K562 (cell line): ENCODE data around the gene PRDM8. TPM values are rescaled to one million over a fixed set of nuclear protein-coding genes. Genes with fewer than 3 reads are reported as not detected.

Experiments used
- ATAC-seq: fragments of 200-7000 bp; cut with Tn5 transposase; 3 replicates; pipeline ENCODE4 v1.9.1; 2020; ENCODE audit warnings: moderate library complexity
- BruUV-seq: library from RNA; stranded (reverse); fragments of 400-500 nt; replicated peaks from 2 replicates; lab custom pipeline; 2021; lab: Mats Ljungman, UMichigan
- CTCF ChIA-PET: fragments of 300-600 bp; formaldehyde crosslinking; extraction: SDS; loops from one replicate; lab custom pipeline; 2021; ENCODE audit warnings: low intra/inter-chr PET ratio; lab: Yijun Ruan, JAX
- POLR2A ChIA-PET: fragments of 300-600, 350-650 bp; sonication (Branson Sonifier 250); formaldehyde crosslinking; extraction: SDS; loops from one replicate; lab custom pipeline; 2021; ENCODE audit warnings: antibody characterized with exemption, inconsistent platforms; lab: Yijun Ruan, JAX
- DNase-seq, 4 experiments: peaks; one replicate each; pipeline versions ENCODE4 v3.0.0 to v3.0.0-alpha.2; 2011 to 2018; ENCODE audit warnings: low spot score in 3 of 4, mixed read lengths in 3 of 4; ENCODE audit errors: extremely low read depth in 1 of 4
- FAIRE-seq: peaks from 2 replicates; lab custom pipeline; 2011; peaks lifted over from hg19 to GRCh38; lab: Jason Lieb, UNC
- H2AFZ ChIP-seq: 2 replicates; pipeline ENCODE4 v1.6.0; 2011; ENCODE audit warnings: low read depth, low read length, control low read depth, inconsistent platforms
- H3K27ac ChIP-seq: fragments of 200-600 bp; 3 replicates; pipeline ENCODE4 v1.8.0; 2011; ENCODE audit warnings: low read depth, mild to moderate bottlenecking, control low read depth, inconsistent platforms, low read length, moderate library complexity, mixed read lengths; ENCODE audit errors: extremely low read depth
- H3K27me3 ChIP-seq, 2 experiments: fragments of 300-600 bp in 1 of 2; 2 replicates in 1 of 2; 3 replicates in 1 of 2; pipeline versions ENCODE4 v1.6.0 to v1.8.0; 2011; ENCODE audit warnings: inconsistent platforms in 2 of 2, low read length in 2 of 2, mild to moderate bottlenecking in 1 of 2, mixed read lengths in 1 of 2, moderate library complexity in 1 of 2; ENCODE audit not compliant: control insufficient read depth in 2 of 2, insufficient read depth in 2 of 2
- H3K36me3 ChIP-seq: fragments of 300-600 bp; 3 replicates; pipeline ENCODE4 v1.8.0; 2011; ENCODE audit warnings: mild to moderate bottlenecking, low read length, inconsistent platforms; ENCODE audit not compliant: control insufficient read depth, insufficient read depth
- H3K4me1 ChIP-seq, 2 experiments: fragments of 200-600 bp in 1 of 2; replicated peaks in 1 of 2; 2 replicates in 1 of 2; 3 replicates in 1 of 2; pipeline versions ENCODE4 v1.5.1 to v1.8.0; 2011; ENCODE audit warnings: inconsistent platforms in 2 of 2, low read length in 2 of 2, mild to moderate bottlenecking in 1 of 2, mixed read lengths in 1 of 2, moderate library complexity in 1 of 2; ENCODE audit not compliant: control insufficient read depth in 2 of 2, insufficient read depth in 2 of 2
- H3K4me2 ChIP-seq: 2 replicates; pipeline ENCODE4 v1.6.1; 2011; ENCODE audit warnings: low read length, control low read depth, inconsistent platforms, mixed read lengths; ENCODE audit not compliant: insufficient read depth
- H3K4me3 ChIP-seq: fragments of 200-600 bp; sonication (generic), shearing (Covaris generic); 2 replicates; pipeline ENCODE4 v1.5.1; 2016; ENCODE audit warnings: control low read depth, inconsistent platforms
- H3K79me2 ChIP-seq: fragments of 200-600 bp; 3 replicates; pipeline ENCODE4 v1.8.0; 2011; ENCODE audit warnings: low read length, inconsistent platforms; ENCODE audit not compliant: control insufficient read depth, insufficient read depth
- H3K9ac ChIP-seq, 2 experiments: 2 replicates each; pipeline versions ENCODE4 v1.6.0 to v1.6.1; 2011; ENCODE audit warnings: low read depth in 2 of 2, low read length in 2 of 2, control low read depth in 1 of 2, inconsistent platforms in 1 of 2, mild to moderate bottlenecking in 1 of 2, mixed read lengths in 1 of 2; ENCODE audit not compliant: insufficient read depth in 1 of 2
- H3K9me1 ChIP-seq: one replicate; pipeline ENCODE4 v1.6.0; 2011; ENCODE audit warnings: inconsistent platforms, mild to moderate bottlenecking, low read length, moderate library complexity; ENCODE audit not compliant: control insufficient read depth, insufficient read depth
- H3K9me3 ChIP-seq: replicated peaks from 2 replicates; pipeline ENCODE4 v1.5.1; 2011; ENCODE audit warnings: low read depth, low read length, inconsistent platforms; ENCODE audit not compliant: control insufficient read depth, insufficient read depth
- H4K20me1 ChIP-seq: replicated peaks from 2 replicates; pipeline ENCODE4 v1.6.1; 2011; ENCODE audit warnings: low read length, inconsistent platforms, mixed read lengths; ENCODE audit not compliant: control insufficient read depth, insufficient read depth
- BHLHE40 ChIP-seq: IDR thresholded peaks from 2 replicates; pipeline ENCODE4 v1.6.1; 2011; ENCODE audit warnings: low read length, improper control_type of control experiment
- CBX2 ChIP-seq: fragments of 200-600 bp; sonication (generic); IDR thresholded peaks from one replicate; pipeline ENCODE4 v1.6.1; 2012; ENCODE audit warnings: mild to moderate bottlenecking, low read length, inconsistent platforms; ENCODE audit not compliant: insufficient read depth, poor library complexity, severe bottlenecking
- ETV6 ChIP-seq, 3 experiments: fragments of 150-350 bp in 1 of 3; sonication (generic) in 1 of 3; formaldehyde crosslinking in 1 of 3; IDR thresholded peaks; 2 replicates each; pipeline versions ENCODE4 v1.6.1 to v1.8.0; 2014 to 2022; ENCODE audit warnings: borderline replicate concordance in 2 of 3, low read depth in 2 of 3, antibody characterized with exemption in 1 of 3, low read length in 1 of 3, mild to moderate bottlenecking in 1 of 3, missing genetic modification reagents in 1 of 3
- FOSL1 ChIP-seq: fragments of 200-800 bp; sonication (Bioruptor generic); conservative IDR thresholded peaks from 2 replicates; pipeline ENCODE4 v1.6.1; 2016; ENCODE audit warnings: missing genetic modification characterization, missing compliant biosample characterization
- FOXJ2 ChIP-seq: fragments of 200-800 bp; sonication (Bioruptor generic); IDR thresholded peaks from 2 replicates; pipeline ENCODE4 v1.6.1; 2016; ENCODE audit warnings: missing genetic modification characterization, missing compliant biosample characterization
- GABPB1 ChIP-seq: sonication (generic); formaldehyde crosslinking; IDR thresholded peaks from 2 replicates; pipeline ENCODE4 v1.8.0; 2022; ENCODE audit warnings: mild to moderate bottlenecking, missing genetic modification reagents
- KLF10 ChIP-seq: fragments of 250-450 bp; sonication (Bioruptor Pico); IDR thresholded peaks from 2 replicates; pipeline ENCODE4 v1.6.1; 2021; ENCODE audit warnings: matching md5 sums
- MAFF ChIP-seq: IDR thresholded peaks from 2 replicates; pipeline ENCODE4 v1.6.1; 2012; ENCODE audit warnings: low read length, improper control_type of control experiment
- OTX1 ChIP-seq: fragments of 450-650 bp; formaldehyde crosslinking; IDR thresholded peaks from 2 replicates; pipeline ENCODE4 v1.4.0; 2022; ENCODE audit warnings: mild to moderate bottlenecking
- RBM22 ChIP-seq: fragments of 200-400 bp; formaldehyde crosslinking; IDR thresholded peaks from 2 replicates; pipeline ENCODE4 v1.6.1; 2018; ENCODE audit warnings: low read length, low read depth; ENCODE audit not compliant: poor library complexity, severe bottlenecking
- ZNF175 ChIP-seq: fragments of 200-800 bp; sonication (Bioruptor generic); IDR thresholded peaks from 2 replicates; pipeline ENCODE4 v1.6.1; 2016; ENCODE audit warnings: low read depth, mild to moderate bottlenecking, missing genetic modification characterization, missing compliant biosample characterization
- ZNF23 ChIP-seq: fragments of 250-450 bp; sonication (Bioruptor Pico); IDR thresholded peaks from 2 replicates; pipeline ENCODE4 v1.4.0; 2020; ENCODE audit warnings: mild to moderate bottlenecking
- WGBS: fragments of 100-300 bp; shearing (Covaris generic); methylation state at CpG from one replicate; pipeline ENCODE4 v1.1.6; 2016; ENCODE audit warnings: low coverage, mixed read lengths; ENCODE audit not compliant: insufficient coverage; ENCODE audit errors: missing lambda C conversion rate; 5-methylcytosine and 5-hydroxymethylcytosine counted together
- in situ Hi-C: fragments of 300-500 bp; cut with MboI; formaldehyde crosslinking; loops from 4 replicates; pipeline ENCODE4 v1.15.0; 2018; ENCODE audit warnings: inconsistent platforms, mixed read lengths
- intact Hi-C: fragments of 100-400 bp; cut with micrococcal nuclease; formaldehyde crosslinking; loops from 2 replicates; pipeline ENCODE4 v1.14.2; 2022
- polyA plus RNA-seq, 8 experiments: library from polyadenylated mRNA; depleted of rRNA in 4 of 8; stranded (reverse) in 5 of 8; unstranded in 3 of 8; fragments of >200 nt; fragmentation: Nextera tagmentation in 2 of 8; fragmentation: Illumina TruSeq in 1 of 8; extraction: Ambion mirVana in 2 of 8; extraction: Trizol in 1 of 8; gene quantifications; 2 replicates each; pipeline versions ENCODE4 v1.2.1 to v1.2.3, GENCODE V29; 2011 to 2014; ENCODE audit warnings: inconsistent platforms in 1 of 8, missing spikeins in 1 of 8
- total RNA-seq, 7 experiments: library from RNA; depleted of rRNA in 6 of 7; stranded (reverse); fragments of >200 nt in 6 of 7; fragmentation: Illumina TruSeq in 2 of 7; extraction: Trizol in 2 of 7; gene quantifications; 2 replicates each; pipeline versions ENCODE4 v1.2.1 to v1.2.3, GENCODE V29; 2011 to 2021; ENCODE audit warnings: low replicate concordance in 1 of 7

PRDM8 gene
- total and polyA plus RNA-seq, 9 of the 15 experiments (the other 6 are each of a cell fraction or from before 2014, with no cell fraction given) = 0.40 TPM; not detected in 8

DNA sequence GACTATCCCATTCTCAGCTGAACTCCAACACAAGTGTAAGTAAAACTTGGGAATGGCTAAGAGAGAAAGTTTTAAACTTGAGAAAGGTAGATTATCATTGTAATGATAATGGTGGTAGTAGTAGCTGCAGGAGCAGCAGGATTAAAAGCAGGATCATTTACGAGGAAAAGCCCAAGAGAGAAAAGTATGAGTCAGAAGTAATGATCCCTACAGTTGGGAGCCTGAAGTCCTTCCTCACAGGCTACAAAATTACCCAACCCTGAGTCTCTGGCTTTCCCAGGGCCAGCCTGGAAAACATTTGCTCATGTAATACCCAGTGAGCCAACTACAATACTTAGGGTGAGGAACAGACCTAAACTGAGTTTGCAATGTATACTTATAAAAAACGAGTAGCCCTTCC, 4.4 kb upstream of the PRDM8 start:
- Histone ChIP-seq H3K4me2 (no peak overlapping the region), H3K27ac (no peak overlapping the region), H3K4me1 (peaks cover 0 to 2% of the 10 kb centered on the region in 2 experiments; a peak in 1 of 5 replicates), H4K20me1 (no peaks in the 10 kb centered on the region), H3K4me3 (no peak overlapping the region), H3K9me1 (no peaks in the 10 kb centered on the region), H3K36me3 (no peaks in the 10 kb centered on the region), H3K27me3 (no peaks in the 10 kb centered on the region), H3K9ac (no peak overlapping the region), H2AFZ (peak overlapping the region; percentile 57)
- ATAC-seq (no peak), FAIRE-seq (peak; percentile 15), DNase-seq (no peak)
- 8% methylated on average over 2 of the region's 2 CpGs for WGBS
- POLR2A ChIA-PET = interaction anchor here (1.8 kb wide), 1 partner anchor 13 kb away, joined by 7 read pairs; no protein-coding TSS in a partner anchor
- intact Hi-C loops (no loop called here), in situ Hi-C loops (no loop called here)
- no TSS peak for BruUV-seq
- TF ChIP-seq FOSL1 (tag) (peak; percentile 41; the same call in 1 of the 2 replicates), KLF10 (CRISPR knock-in tag) (no peak), ETV6 (IDR thresholded peaks at IDR 0.05; ENCODE audit: borderline replicate concordance in 1 of 2, low read depth in 2 of 2, low read length in 1 of 2) (no peak), ETV6 (CRISPR knock-in tag; IDR thresholded peaks at IDR 0.05; ENCODE audit: borderline replicate concordance) (no peak)
- TF ChIP-seq, all 486 proteins: peak for 1
- H3K9me3 ChIP-seq = no peaks in the 10 kb centered on the region; the same call in 1 of the 2 replicates
- H3K79me2 ChIP-seq = no peaks in the 10 kb centered on the region
- CTCF ChIA-PET = no interaction called here

GRCh38 chr4:80195441-80196140, 1.7 kb upstream of the PRDM8 start:
- Histone ChIP-seq H3K27ac (no peak overlapping the region), H3K27me3 (no peaks in the 10 kb centered on the region), H2AFZ (no peak overlapping the region; the same call in 1 of the 2 replicates), H3K36me3 (no peaks in the 10 kb centered on the region), H3K4me2 (no peak overlapping the region), H3K9me3 (no peaks in the 10 kb centered on the region; the same call in 1 of the 2 replicates), H3K9me1 (no peaks in the 10 kb centered on the region), H4K20me1 (no peaks in the 10 kb centered on the region), H3K4me1 (peaks cover 0 to 2% of the 10 kb centered on the region in 2 experiments; a peak in 1 of 5 replicates), H3K9ac (no peak overlapping the region), H3K79me2 (no peaks in the 10 kb centered on the region), H3K4me3 (no peak overlapping the region)
- ChIA-PET CTCF (no interaction called here), POLR2A (interaction anchor here (0.8 kb wide), 1 partner anchor 13 kb away, joined by 5 read pairs; no protein-coding TSS in a partner anchor)
- 38% methylated on average over 2 of the region's 2 CpGs for WGBS
- ATAC-seq = no peak
- peak; percentile 19 for FAIRE-seq
- in situ Hi-C loops (no loop called here), intact Hi-C loops (no loop called here)
- DNase-seq = no peak
- no TSS peak for BruUV-seq
- TF ChIP-seq CBX2 (no peak), MAFF (no peak), FOXJ2 (tag) (no peak), GABPB1 (CRISPR knock-in tag) (no peak), OTX1 (CRISPR knock-in tag) (no peak), RBM22 (no peak), BHLHE40 (no peak), ZNF175 (CRISPR knock-in tag) (no peak), ZNF23 (no peak)
